Body of pancreas (tissue), 4 donors: ENCODE results near the gene DOC2A.

Experiments used
- POLR2A ChIP-seq, 3 donors: fragments of 450-650 bp; IDR thresholded peaks; one replicate each; pipeline ENCODE4 v1.6.1; 2016; ENCODE audit warnings: antibody characterized with exemption in 3 of 3, mild to moderate bottlenecking in 2 of 3
- TF ChIP-seq, protein P1 (sequence below), 7 experiments: fragments of 450-650 bp in 4 of 7; fragments of 200-600 bp in 3 of 7; sonication (generic) in 3 of 7; IDR thresholded peaks; one replicate each; pipeline ENCODE4 v1.5.1; 2016 to 2019; ENCODE audit warnings: antibody characterized with exemption in 7 of 7

DNA sequence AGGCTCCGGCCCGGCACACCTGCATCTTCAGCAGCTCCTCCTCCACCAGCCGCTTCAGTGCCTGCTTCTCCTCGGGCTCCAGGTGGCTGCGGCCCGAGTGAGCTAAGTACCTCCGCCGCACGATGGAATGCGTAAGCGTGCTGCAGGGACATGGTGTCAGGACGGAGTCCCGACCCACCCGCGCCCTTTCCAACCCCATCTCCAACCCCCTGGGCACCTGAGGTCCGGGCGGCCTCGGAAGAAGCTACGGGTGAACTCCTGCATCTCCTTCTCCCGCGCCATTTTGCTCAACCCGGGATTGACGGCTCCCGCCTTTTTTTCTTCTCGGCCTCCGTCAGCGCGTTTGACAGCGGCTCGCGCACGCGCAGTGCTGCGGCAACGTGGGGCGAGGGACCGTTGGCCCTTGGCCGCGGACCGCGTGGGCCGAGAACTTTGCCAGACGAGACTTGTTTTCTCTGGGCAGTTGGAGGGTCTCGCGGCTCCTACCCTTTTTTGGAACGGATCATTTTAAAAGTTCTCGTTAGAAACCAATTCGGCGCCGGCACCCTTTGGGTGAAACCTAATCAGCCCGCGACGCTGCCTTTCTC lies 15.4 kb downstream of the DOC2A start, which contains the start of gene HIRIP3:
- TF ChIP-seq, protein P1, sequence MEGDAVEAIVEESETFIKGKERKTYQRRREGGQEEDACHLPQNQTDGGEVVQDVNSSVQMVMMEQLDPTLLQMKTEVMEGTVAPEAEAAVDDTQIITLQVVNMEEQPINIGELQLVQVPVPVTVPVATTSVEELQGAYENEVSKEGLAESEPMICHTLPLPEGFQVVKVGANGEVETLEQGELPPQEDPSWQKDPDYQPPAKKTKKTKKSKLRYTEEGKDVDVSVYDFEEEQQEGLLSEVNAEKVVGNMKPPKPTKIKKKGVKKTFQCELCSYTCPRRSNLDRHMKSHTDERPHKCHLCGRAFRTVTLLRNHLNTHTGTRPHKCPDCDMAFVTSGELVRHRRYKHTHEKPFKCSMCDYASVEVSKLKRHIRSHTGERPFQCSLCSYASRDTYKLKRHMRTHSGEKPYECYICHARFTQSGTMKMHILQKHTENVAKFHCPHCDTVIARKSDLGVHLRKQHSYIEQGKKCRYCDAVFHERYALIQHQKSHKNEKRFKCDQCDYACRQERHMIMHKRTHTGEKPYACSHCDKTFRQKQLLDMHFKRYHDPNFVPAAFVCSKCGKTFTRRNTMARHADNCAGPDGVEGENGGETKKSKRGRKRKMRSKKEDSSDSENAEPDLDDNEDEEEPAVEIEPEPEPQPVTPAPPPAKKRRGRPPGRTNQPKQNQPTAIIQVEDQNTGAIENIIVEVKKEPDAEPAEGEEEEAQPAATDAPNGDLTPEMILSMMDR (IDR thresholded peaks at IDR 0.05) = no peak
- TF ChIP-seq POLR2A (IDR thresholded peaks at IDR 0.05) = peak in 2 of 3 donors; percentile 61 to 67
